Progenitor cell of endocrine pancreas (in vitro differentiated cells): ENCODE results near the gene DCAF12. TPM values are rescaled to one million over a fixed set of nuclear protein-coding genes. Genes with fewer than 3 reads are reported as not detected.

Experiments
- DNase-seq: peaks from one replicate; pipeline ENCODE4 v3.0.0; 2021; ENCODE audit warnings: low spot score; ENCODE audit not compliant: unreplicated experiment
- H3K27ac Mint-ChIP-seq: 2 replicates; pipeline ENCODE4 v1.8.0; 2021; ENCODE audit warnings: mild to moderate bottlenecking, moderate library complexity, mixed read lengths
- H3K27me3 Mint-ChIP-seq: 2 replicates; pipeline ENCODE4 v1.8.0; 2021; ENCODE audit warnings: mixed read lengths
- H3K36me3 Mint-ChIP-seq: 2 replicates; pipeline ENCODE4 v1.8.0; 2022; ENCODE audit warnings: mixed read lengths; ENCODE audit not compliant: insufficient read depth
- H3K4me1 Mint-ChIP-seq: 2 replicates; pipeline ENCODE4 v1.8.0; 2021; ENCODE audit warnings: low read depth, mixed read lengths
- H3K4me3 Mint-ChIP-seq: 2 replicates; pipeline ENCODE4 v1.8.0; 2021; ENCODE audit warnings: low read depth, mild to moderate bottlenecking, moderate library complexity, mixed read lengths
- H3K9me3 Mint-ChIP-seq: 2 replicates; pipeline ENCODE4 v1.8.0; 2021; ENCODE audit warnings: low read depth, mixed read lengths
- CTCF ChIP-seq: fragments of 200-600 bp; sonication (generic); IDR thresholded peaks from one replicate; pipeline ENCODE4 v1.5.0; 2021; ENCODE audit warnings: antibody characterized with exemption, mild to moderate bottlenecking; ENCODE audit not compliant: unreplicated experiment
- total RNA-seq: library from RNA; stranded (reverse); gene quantifications from 2 replicates; pipeline ENCODE4 v1.2.1, GENCODE V29; 2021

Gene DCAF12
- total RNA-seq, 1 donor from 2014 or later: 48.7 TPM

DNA sequence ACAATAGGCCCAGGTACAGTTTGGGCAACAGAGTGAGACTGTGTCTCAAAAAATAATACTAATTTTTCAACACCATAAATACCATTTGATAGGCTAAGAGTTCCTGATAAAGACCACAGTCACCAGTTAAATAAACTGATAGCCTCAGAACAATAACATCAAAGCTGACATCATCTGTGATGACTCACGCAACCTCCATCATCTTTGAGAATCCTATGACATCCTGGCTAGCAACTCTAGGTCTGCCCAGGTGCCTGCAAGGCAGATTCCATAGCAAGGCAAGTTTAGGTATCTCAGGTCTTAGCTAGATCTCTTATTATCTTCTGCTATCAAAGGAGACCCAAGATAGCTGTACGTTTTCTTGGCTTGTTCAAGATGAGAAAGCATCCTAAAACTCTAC, 47.3 kb downstream of the DCAF12 start:
- peaks cover 4% of the 10 kb centered on the region for H3K4me1 Mint-ChIP-seq
- peaks cover 3% of the 10 kb centered on the region for H3K9me3 Mint-ChIP-seq
- no peak for TF ChIP-seq CTCF
- no peak overlapping the region for H3K27ac Mint-ChIP-seq
- no peak overlapping the region for H3K4me3 Mint-ChIP-seq
- H3K36me3 Mint-ChIP-seq: no peaks in the 10 kb centered on the region
- no peaks in the 10 kb centered on the region for H3K27me3 Mint-ChIP-seq
- no peak for DNase-seq

DNA sequence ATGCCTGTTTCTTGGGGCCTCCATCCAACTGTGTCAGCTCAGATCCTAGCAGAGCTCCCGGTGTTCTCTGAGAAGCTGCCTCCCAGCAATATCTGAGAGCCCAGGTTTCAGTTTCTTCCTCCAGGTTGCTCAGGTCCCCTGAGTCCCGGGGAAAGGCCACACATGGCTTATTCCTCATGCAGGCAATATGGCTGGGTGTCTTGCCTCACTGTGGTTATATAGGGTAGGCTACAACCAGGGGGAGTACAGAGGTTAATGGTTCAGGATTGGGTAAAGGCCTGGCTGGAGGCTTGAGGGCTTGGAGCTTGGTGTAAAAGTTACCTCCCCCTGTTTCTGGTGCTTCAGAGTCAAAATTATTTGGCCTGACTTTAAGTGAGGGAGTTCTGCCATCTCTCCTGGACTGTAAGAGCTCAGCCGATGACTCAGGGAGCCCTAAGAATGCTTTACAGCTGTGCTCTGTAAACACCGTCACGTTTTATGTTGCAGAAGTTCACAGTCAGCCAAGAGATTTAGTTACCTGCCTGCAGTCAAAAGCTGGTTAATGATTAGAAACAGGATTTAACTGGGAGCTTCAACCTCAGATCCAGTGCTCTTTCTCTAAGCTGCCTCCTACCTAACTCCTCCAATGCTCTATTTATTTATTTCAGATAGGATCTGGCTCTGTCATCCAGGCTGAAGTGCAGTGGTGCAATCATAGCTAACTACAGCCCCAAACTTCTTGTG, 53.5 kb downstream of the DCAF12 start:
- peaks cover 29% of the 10 kb centered on the region for H3K4me1 Mint-ChIP-seq
- DNase-seq: no peak

DNA sequence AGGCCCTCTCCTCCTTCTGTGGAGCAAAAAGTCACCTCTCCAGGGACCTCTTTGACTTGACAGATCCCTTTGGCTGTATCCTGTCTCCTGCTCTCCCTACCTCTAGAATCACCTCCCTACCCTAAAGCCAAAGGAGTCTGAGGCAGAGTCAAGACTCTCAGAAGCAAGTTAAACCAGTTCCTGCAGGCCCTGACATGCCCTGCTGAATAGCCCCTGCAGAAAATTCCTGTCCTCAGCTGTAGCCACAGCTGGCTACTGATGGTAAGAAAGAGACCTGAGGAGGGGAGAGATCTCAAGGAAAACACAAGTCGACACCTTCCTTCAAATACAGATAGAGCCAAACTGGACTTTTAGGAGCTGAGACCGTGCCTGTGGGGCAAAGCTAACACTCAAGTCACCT, 54.1 kb downstream of the DCAF12 start:
- Mint-ChIP-seq H3K4me3 (peak overlapping the region; percentile 52), H3K4me1 (peaks cover 29% of the 10 kb centered on the region), H3K27ac (peak overlapping the region; percentile 98), H3K9me3 (peaks cover 3% of the 10 kb centered on the region), H3K27me3 (no peaks in the 10 kb centered on the region), H3K36me3 (no peaks in the 10 kb centered on the region)
- DNase-seq: no peak
- no peak for TF ChIP-seq CTCF

More for the DNA sequence above, 53.5 kb downstream of the DCAF12 start:
- H3K4me3 Mint-ChIP-seq: peak overlapping the region; percentile 44
- no peak for TF ChIP-seq CTCF
- H3K9me3 Mint-ChIP-seq: peaks cover 3% of the 10 kb centered on the region
- peak overlapping the region; percentile 98 for H3K27ac Mint-ChIP-seq
- no peaks in the 10 kb centered on the region for H3K27me3 Mint-ChIP-seq
- H3K36me3 Mint-ChIP-seq: no peaks in the 10 kb centered on the region

- TF ChIP-seq CTCF: no peak
- Mint-ChIP-seq H3K27ac (peak overlapping the region; percentile 93), H3K27me3 (no peaks in the 10 kb centered on the region), H3K4me1 (peaks cover 29% of the 10 kb centered on the region), H3K9me3 (peaks cover 3% of the 10 kb centered on the region), H3K4me3 (no peak overlapping the region), H3K36me3 (no peaks in the 10 kb centered on the region)
- DNase-seq: no peak
Measured at GRCh38 chr9:34070606-34071324, 55.7 kb downstream of the DCAF12 start.

- H3K27me3 Mint-ChIP-seq: no peaks in the 10 kb centered on the region
- H3K36me3 Mint-ChIP-seq: no peaks in the 10 kb centered on the region
- no peak for DNase-seq
- TF ChIP-seq CTCF: no peak
- H3K9me3 Mint-ChIP-seq: peaks cover 3% of the 10 kb centered on the region
- no peak overlapping the region for H3K27ac Mint-ChIP-seq
- no peak overlapping the region for H3K4me3 Mint-ChIP-seq
- H3K4me1 Mint-ChIP-seq: peaks cover 29% of the 10 kb centered on the region
Measured at GRCh38 chr9:34069831-34070230, 56.7 kb downstream of the DCAF12 start.
